ENCODE results near the gene TMPRSS6. TPM values are rescaled to one million over a fixed set of nuclear protein-coding genes. Genes with fewer than 3 reads are reported as not detected.

TMPRSS6 gene
- total RNA-seq, 6 experiments from 2014 or later = 40.7 to 104 (median 60.6) TPM

DNA sequence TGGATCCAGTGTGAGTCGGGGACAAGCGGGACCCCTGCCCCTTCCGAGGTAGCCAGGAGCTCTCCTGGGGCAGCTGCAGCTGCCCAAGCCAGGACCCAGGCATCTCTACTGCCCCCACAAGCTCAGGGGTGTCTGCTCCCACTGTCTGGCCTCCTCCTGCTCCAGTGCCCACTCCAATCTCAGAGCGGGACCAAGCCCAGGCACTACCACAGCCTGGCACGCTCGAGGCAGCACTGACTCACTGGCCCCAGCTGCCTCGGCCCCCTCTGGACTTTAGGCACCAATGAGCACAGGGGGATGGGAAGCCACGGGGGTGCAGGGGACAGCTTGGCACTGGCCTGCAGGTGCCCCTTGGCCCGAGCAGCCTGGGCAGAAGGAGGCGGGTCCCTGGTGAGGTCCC lies 32.0 kb upstream of the TMPRSS6 start:
- DNase-seq (no peak), ATAC-seq (no peak)

DNA sequence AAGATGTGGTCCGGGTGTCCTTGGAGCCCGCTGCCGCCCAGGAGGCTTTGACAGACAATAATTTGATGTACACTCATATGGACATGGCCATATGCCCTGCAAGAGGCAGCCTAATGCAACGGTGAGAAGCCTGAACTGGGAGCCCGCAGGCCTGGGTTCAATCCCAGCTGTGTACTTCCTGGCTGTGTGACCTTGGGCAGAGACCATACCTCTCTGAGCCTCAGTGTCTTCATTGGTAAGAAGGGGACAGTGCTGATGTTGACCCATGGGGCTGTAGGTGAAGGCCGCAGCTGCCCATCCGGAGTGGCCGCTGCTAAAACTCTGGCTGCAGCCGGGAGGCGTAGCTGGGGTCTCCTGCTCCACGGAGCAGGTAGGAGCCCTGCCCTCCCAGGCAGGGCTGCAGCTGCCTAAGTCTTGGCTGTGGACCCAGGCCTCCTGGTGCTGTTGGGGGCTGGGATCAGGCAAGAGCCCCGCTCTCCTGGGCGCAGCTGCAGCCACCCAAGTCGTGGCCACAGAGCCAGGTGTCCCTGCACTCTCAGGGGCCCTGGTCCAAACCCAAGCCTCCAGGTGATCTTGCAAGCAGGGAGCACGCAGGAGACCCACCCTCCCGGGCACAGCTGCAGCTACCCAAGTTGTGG lies 31.3 kb upstream of the TMPRSS6 start:
- Histone ChIP-seq H3K27me3 (no peaks in the 10 kb centered on the region), H3K4me1 (peaks cover 0 to 6% (median 2%) of the 10 kb centered on the region in 4 donors), H3K9me3 (no peaks in the 10 kb centered on the region), H3K36me3 (no peaks in the 10 kb centered on the region), H3K4me3 (no peak overlapping the region), H3K27ac (no peak overlapping the region)
- intact Hi-C loops (cut with DNase I) = no loop called here
- DNase-seq = no peak
- ATAC-seq = no peak
- WGBS (ENCODE audit: insufficient coverage, low coverage, low lambda C conversion rate, missing lambda C conversion rate) = 84% methylated on average over 4 of the region's 16 CpGs
- TF ChIP-seq, protein P1, sequence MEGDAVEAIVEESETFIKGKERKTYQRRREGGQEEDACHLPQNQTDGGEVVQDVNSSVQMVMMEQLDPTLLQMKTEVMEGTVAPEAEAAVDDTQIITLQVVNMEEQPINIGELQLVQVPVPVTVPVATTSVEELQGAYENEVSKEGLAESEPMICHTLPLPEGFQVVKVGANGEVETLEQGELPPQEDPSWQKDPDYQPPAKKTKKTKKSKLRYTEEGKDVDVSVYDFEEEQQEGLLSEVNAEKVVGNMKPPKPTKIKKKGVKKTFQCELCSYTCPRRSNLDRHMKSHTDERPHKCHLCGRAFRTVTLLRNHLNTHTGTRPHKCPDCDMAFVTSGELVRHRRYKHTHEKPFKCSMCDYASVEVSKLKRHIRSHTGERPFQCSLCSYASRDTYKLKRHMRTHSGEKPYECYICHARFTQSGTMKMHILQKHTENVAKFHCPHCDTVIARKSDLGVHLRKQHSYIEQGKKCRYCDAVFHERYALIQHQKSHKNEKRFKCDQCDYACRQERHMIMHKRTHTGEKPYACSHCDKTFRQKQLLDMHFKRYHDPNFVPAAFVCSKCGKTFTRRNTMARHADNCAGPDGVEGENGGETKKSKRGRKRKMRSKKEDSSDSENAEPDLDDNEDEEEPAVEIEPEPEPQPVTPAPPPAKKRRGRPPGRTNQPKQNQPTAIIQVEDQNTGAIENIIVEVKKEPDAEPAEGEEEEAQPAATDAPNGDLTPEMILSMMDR (IDR thresholded peaks at IDR 0.05) = no peak
- no peak for TF ChIP-seq POLR2A (IDR thresholded peaks at IDR 0.05)

More for the DNA sequence above, 32.0 kb upstream of the TMPRSS6 start:
- intact Hi-C loops (cut with DNase I) = no loop called here
- Histone ChIP-seq H3K9me3 (no peaks in the 10 kb centered on the region), H3K4me3 (no peak overlapping the region), H3K36me3 (no peaks in the 10 kb centered on the region), H3K27me3 (no peaks in the 10 kb centered on the region), H3K27ac (no peak overlapping the region), H3K4me1 (peaks cover 0 to 8% (median 3%) of the 10 kb centered on the region in 4 donors)
- TF ChIP-seq POLR2A (IDR thresholded peaks at IDR 0.05) = no peak
- TF ChIP-seq, protein P1 (IDR thresholded peaks at IDR 0.05) = no peak
- WGBS (ENCODE audit: insufficient coverage, low coverage, low lambda C conversion rate, missing lambda C conversion rate) = 100% methylated on average over 1 of the region's 10 CpGs

DNA sequence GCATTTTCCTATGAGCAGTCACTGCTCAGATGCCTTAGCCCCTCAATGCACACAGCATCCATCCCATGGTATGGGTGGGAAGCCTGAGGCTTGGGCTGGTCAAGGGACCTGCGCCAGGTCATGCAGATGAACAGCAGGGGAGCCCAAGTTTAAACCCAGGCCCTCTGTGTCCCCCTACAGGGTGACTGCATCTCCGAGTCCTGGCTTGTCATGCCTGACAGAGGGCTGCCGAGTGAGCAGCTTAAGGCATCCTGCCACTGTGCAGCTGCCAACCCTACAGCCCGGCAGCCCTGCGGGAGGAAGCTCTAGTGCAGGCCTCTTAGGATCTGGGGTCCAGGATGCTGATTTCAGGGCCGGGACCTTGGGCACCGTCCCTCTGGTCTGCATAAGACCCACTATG lies 30.2 kb upstream of the TMPRSS6 start:
- Histone ChIP-seq H3K27ac (no peak overlapping the region), H3K4me3 (no peak overlapping the region), H3K9me3 (no peaks in the 10 kb centered on the region), H3K4me1 (no peaks in the 10 kb centered on the region), H3K36me3 (no peaks in the 10 kb centered on the region), H3K27me3 (no peaks in the 10 kb centered on the region)
- intact Hi-C loops (cut with DNase I) = no loop called here
- ATAC-seq = no peak
- TF ChIP-seq, protein P1 (IDR thresholded peaks at IDR 0.05) = no peak
- no peak for TF ChIP-seq POLR2A (IDR thresholded peaks at IDR 0.05)
- 71% methylated on average over 1 of the region's 7 CpGs for WGBS (ENCODE audit: insufficient coverage, low coverage, low lambda C conversion rate, missing lambda C conversion rate)
- no peak for DNase-seq

DNA sequence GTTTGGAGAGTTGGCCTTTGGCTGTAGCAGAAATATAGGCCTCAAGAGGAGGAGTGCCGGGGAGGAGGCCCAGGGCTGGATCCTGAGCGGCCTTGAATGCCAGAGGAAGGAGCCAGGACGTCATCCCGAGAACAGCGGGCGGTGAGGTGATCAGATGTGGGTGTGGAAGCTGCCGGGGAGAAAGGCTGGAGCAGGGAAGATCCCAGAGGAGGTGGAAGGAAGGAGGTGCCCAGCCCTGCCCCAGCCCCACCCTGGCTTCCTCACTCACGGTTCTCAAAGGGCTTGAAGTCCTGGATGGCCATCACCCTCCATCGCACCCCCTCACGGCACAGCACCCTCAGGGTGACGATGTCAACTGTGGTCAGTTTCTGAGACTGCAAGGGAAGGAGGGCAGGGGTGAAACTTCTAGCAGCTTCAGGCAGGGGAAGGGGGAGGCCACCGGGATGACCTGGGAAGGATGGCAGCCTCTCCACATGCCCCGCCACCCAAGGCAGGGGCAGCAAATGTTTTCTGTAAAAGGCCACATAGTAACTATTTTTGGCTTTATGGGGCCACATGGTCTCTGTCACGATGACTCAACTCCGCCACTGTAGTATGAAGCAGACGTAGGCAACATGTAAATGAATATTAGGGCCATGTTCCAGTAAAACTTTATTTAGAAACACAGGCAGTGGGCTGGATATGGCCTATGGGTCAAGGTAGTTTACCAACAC lies 29.5 kb upstream of the TMPRSS6 start:
- Histone ChIP-seq H3K27ac (no peak overlapping the region), H3K36me3 (no peaks in the 10 kb centered on the region), H3K27me3 (no peaks in the 10 kb centered on the region), H3K4me3 (no peak overlapping the region), H3K9me3 (no peaks in the 10 kb centered on the region), H3K4me1 (no peaks in the 10 kb centered on the region)
- DNase-seq (no peak), ATAC-seq (no peak)
- intact Hi-C loops (cut with DNase I) = no loop called here
- TF ChIP-seq POLR2A (IDR thresholded peaks at IDR 0.05) = no peak
- TF ChIP-seq, protein P1 (IDR thresholded peaks at IDR 0.05) = no peak
- 68% methylated on average over 8 of the region's 16 CpGs for WGBS (ENCODE audit: insufficient coverage, low coverage, low lambda C conversion rate, missing lambda C conversion rate)

All from right lobe of liver (tissue), 6 donors.